Measurements from ENCODE around the gene PCED1B. TPM values are rescaled to one million over a fixed set of nuclear protein-coding genes. Genes with fewer than 3 reads are reported as not detected.

Gene PCED1B
- total RNA-seq, 4 donors from 2014 or later, result 1.2 to 2.5 (median 2.3) TPM; not detected in 1

DNA sequence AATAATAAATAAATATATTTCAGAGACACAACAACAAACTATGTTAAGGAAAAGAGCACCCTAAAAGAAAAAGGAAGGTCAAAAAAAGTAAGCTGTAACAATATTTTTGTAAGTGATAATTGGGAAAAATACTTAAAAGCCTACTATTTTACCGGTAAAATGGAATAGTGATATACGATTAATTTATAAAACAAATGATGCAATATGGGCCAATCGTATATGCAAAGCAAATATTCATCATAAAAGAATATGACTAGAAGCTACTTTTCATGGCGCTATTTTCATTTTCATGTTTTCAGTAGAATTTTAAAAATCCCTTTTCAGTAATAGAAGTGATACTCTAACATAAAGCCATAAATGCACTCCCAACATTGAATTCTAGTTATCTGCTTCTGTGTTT lies 131.4 kb downstream of the PCED1B start:
- H3K4me1 ChIP-seq, result peaks cover 0 to 30% (median 7%) of the 10 kb centered on the region in 3 donors
- WGBS, 2 donors, result 91 to 93% methylated on average over 4 of the region's 4 CpGs
- no peaks in the 10 kb centered on the region for H3K9me3 ChIP-seq
- no peak overlapping the region for H3K27ac ChIP-seq
- intact Hi-C loops (cut with DNase I), result no loop called here
- H3K36me3 ChIP-seq, result no peaks in the 10 kb centered on the region
- no peak for TF ChIP-seq POLR2A (IDR thresholded peaks at IDR 0.05)
- TF ChIP-seq, protein P1, sequence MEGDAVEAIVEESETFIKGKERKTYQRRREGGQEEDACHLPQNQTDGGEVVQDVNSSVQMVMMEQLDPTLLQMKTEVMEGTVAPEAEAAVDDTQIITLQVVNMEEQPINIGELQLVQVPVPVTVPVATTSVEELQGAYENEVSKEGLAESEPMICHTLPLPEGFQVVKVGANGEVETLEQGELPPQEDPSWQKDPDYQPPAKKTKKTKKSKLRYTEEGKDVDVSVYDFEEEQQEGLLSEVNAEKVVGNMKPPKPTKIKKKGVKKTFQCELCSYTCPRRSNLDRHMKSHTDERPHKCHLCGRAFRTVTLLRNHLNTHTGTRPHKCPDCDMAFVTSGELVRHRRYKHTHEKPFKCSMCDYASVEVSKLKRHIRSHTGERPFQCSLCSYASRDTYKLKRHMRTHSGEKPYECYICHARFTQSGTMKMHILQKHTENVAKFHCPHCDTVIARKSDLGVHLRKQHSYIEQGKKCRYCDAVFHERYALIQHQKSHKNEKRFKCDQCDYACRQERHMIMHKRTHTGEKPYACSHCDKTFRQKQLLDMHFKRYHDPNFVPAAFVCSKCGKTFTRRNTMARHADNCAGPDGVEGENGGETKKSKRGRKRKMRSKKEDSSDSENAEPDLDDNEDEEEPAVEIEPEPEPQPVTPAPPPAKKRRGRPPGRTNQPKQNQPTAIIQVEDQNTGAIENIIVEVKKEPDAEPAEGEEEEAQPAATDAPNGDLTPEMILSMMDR (IDR thresholded peaks at IDR 0.05), result no peak
- H3K27me3 ChIP-seq, result no peaks in the 10 kb centered on the region
- H3K4me3 ChIP-seq, result no peak overlapping the region
- no peak for DNase-seq

- no peaks in the 10 kb centered on the region for H3K9me3 ChIP-seq
- no peaks in the 10 kb centered on the region for H3K36me3 ChIP-seq
- peaks cover 0 to 22% (median 7%) of the 10 kb centered on the region in 3 donors for H3K4me1 ChIP-seq
- H3K27me3 ChIP-seq, result no peaks in the 10 kb centered on the region
- intact Hi-C loops (cut with DNase I), result no loop called here
- peak overlapping the region in 1 of 4 donors; percentile 25 for H3K27ac ChIP-seq
- H3K4me3 ChIP-seq, result no peak overlapping the region
- no peak for DNase-seq
- TF ChIP-seq, protein P1 (IDR thresholded peaks at IDR 0.05), result no peak
- TF ChIP-seq POLR2A (IDR thresholded peaks at IDR 0.05), result no peak
Measured at GRCh38 chr12:47212701-47213039, 133.2 kb downstream of the PCED1B start.

- 74 to 80% methylated on average over 3 of the region's 3 CpGs for WGBS, 2 donors
Measured at GRCh38 chr12:47213396-47213795, 134.0 kb downstream of the PCED1B start.

GRCh38 chr12:47214001-47214619 lies 134.7 kb downstream of the PCED1B start:
- TF ChIP-seq POLR2A (IDR thresholded peaks at IDR 0.05), result no peak
- TF ChIP-seq, protein P1 (IDR thresholded peaks at IDR 0.05), result no peak
- Histone ChIP-seq H3K27me3 (no peaks in the 10 kb centered on the region), H3K4me1 (peaks cover 0 to 15% (median 7%) of the 10 kb centered on the region in 3 donors), H3K9me3 (no peaks in the 10 kb centered on the region), H3K27ac (peak overlapping the region in 2 of 4 donors; percentile 8 to 69), H3K36me3 (no peaks in the 10 kb centered on the region), H3K4me3 (peak overlapping the region in 2 of 4 donors; percentile 29 to 42)
- no peak for DNase-seq
- intact Hi-C loops (cut with DNase I), result no loop called here
- WGBS, 2 donors, result 65 to 77% methylated on average over 3 of the region's 3 CpGs

More at GRCh38 chr12:47213396-47213795, 134.0 kb downstream of the PCED1B start:
- Histone ChIP-seq H3K36me3 (no peaks in the 10 kb centered on the region), H3K27me3 (no peaks in the 10 kb centered on the region), H3K9me3 (no peaks in the 10 kb centered on the region), H3K27ac (no peak overlapping the region), H3K4me1 (peaks cover 0 to 15% (median 7%) of the 10 kb centered on the region in 3 donors), H3K4me3 (peak overlapping the region in 1 of 4 donors; percentile 42)
- TF ChIP-seq, protein P1 (IDR thresholded peaks at IDR 0.05), result no peak
- TF ChIP-seq POLR2A (IDR thresholded peaks at IDR 0.05), result no peak
- DNase-seq, result no peak
- intact Hi-C loops (cut with DNase I), result no loop called here

GRCh38 chr12:47214771-47215170 lies 135.3 kb downstream of the PCED1B start:
- intact Hi-C loops (cut with DNase I), result no loop called here
- TF ChIP-seq, protein P1 (IDR thresholded peaks at IDR 0.05), result no peak
- no peak for TF ChIP-seq POLR2A (IDR thresholded peaks at IDR 0.05)

More at GRCh38 chr12:47214771-47215170, 135.3 kb downstream of the PCED1B start:
- Histone ChIP-seq H3K27ac (peak overlapping the region in 2 of 4 donors; percentile 8 to 69), H3K27me3 (no peaks in the 10 kb centered on the region), H3K9me3 (no peaks in the 10 kb centered on the region), H3K36me3 (no peaks in the 10 kb centered on the region), H3K4me3 (peak overlapping the region in 3 of 4 donors; percentile 7 to 42 (median 29)), H3K4me1 (peaks cover 0 to 20% (median 7%) of the 10 kb centered on the region in 3 donors)
- 76 to 87% methylated on average over 7 of the region's 7 CpGs for WGBS, 2 donors
- DNase-seq, result no peak
